D341Med (cell line): ENCODE results near the gene GUCA1C.

Experiments
- DNase-seq: peaks from one replicate; pipeline ENCODE4 v3.0.0; 2012; ENCODE audit warnings: low spot score

Gene GUCA1C

GRCh38 chr3:108907194-108907593 lies 46.5 kb downstream of the GUCA1C start:
- DNase-seq = no peak

GRCh38 chr3:108899530-108899929 lies 54.1 kb downstream of the GUCA1C start:
- DNase-seq = no peak

DNA sequence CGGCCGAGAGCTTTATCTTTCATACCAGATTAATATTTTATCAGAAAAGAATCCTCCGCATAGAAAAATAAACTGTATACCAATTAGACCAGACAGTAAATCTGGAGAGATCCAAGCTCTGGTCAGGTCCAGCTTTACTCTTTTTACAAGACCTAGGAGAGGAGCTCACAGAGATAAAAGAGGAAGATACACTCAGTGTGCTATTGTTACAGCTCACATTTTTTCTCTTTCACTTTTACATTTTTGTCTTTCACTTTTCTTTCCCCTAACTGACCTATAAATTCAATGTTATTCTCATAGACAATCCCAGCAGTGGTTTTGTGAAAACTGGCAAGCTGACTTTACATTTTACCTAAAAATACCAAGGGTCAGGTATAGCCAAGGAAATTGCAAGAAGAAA lies 55.8 kb downstream of the GUCA1C start:
- no peak for DNase-seq

GRCh38 chr3:108894981-108895380 lies 58.7 kb downstream of the GUCA1C start:
- DNase-seq = no peak

DNA sequence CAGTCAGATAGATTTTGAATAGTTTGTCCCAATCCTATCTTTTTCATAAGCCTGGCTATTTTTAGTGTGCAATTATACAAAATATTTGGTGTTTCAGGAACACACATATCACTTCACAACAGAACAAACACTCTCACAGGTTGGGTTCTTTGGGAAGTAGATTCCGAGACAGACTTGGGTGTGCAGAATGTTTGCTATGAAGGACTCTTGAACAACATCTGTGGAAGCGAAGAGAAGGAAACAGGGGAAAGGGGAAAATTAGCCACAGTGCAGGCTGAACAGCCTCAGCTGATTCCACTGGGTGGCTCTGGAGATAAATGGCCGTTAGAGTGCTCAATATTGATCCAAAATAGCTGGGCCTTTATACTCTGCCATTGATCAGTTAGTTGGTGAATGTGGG lies 61.8 kb downstream of the GUCA1C start:
- DNase-seq = no peak

DNA sequence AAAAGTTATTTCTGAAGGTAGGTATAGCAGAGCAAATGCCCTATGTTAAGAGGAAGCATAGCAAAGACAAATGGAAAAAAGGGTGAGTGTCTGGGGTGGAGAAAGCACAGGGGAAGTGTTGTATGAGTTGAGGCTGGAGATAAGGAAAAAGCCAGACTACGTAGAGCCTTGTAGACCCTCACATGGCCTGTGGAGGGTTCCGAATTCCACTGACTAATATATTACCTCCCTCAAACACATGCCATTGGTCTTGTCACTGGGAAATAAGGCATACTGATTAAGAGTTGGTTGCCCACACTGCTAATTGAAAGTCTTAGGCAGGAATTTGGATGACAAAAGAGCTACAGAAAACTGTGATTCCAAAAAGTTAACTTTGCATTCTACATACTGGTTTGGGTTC lies 65.9 kb downstream of the GUCA1C start:
- no peak for DNase-seq

DNA sequence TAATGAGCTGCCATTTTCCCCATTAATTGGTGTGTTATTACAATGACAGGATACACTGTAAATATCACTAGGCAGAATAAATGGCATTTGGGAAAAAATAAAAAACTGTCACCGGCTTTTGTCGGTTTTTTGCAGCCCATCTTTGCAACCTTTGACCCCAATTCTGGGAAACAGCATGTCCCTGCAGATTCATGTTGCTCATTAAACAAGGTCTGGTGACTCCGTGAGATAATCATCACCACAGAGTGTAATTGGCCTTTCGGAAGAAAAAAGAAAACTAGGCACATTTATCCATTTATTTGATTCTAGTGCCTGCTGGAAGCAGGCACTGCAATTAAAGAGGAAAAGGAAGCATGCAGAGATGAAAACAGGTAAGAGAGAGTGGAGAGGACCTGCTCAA lies 66.6 kb downstream of the GUCA1C start:
- DNase-seq = no peak

DNA sequence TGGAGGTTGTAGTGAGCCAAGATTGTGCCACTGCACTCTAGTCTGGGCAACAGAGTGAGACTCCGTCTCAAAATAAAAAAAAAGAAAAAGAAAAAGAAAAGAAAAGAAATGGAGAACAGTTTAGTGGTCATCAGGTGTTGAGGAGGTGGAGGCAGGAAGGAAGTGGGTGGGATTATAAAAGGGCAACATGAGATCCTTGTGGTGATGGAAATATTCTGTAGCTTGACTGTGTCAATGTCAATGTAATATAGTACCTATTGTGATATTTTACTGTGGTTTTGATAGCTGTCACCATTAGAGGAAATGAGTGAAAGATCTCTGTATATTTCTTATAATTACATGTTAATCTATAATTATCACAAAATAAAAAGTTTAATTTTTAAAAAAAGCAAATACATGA lies 70.3 kb downstream of the GUCA1C start:
- DNase-seq = no peak

- no peak for DNase-seq
These were observed 70.9 kb downstream of the GUCA1C start for GRCh38 chr3:108882762-108883161.

- no peak for DNase-seq
These were observed 73.8 kb downstream of the GUCA1C start for GRCh38 chr3:108879915-108880314.

DNA sequence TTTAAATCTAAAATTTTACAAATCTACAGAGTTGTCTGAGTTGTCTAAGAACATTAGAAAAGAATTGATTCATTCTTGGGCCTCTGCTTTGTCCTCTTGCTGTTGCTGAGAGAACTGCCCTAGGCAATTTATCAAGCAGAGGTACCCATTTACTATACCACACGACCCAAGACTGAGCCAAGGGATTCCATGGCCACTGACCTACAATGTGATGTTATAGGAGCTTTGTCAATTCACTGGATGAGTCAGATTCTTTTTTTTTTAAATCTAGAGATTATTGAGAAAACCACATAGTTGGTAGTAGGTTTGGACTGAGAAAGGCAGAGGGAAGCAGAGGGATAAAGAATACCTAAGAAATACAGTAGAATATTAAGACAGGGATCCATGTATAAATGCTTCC lies 75.8 kb downstream of the GUCA1C start:
- no peak for DNase-seq

GRCh38 chr3:108863799-108864135 lies 89.9 kb downstream of the GUCA1C start:
- no peak for DNase-seq

- no peak for DNase-seq
These were observed 90.5 kb downstream of the GUCA1C start for GRCh38 chr3:108862865-108863798.

GRCh38 chr3:108861401-108861800 lies 92.3 kb downstream of the GUCA1C start:
- no peak for DNase-seq
